ENCODE results near the gene VMP1. TPM values are rescaled to one million over a fixed set of nuclear protein-coding genes. Genes with fewer than 3 reads are reported as not detected.

Gene VMP1
- total and polyA plus RNA-seq, 2 of the 4 experiments (the other 2 are of a cell fraction) = 89.8 to 197 TPM

DNA sequence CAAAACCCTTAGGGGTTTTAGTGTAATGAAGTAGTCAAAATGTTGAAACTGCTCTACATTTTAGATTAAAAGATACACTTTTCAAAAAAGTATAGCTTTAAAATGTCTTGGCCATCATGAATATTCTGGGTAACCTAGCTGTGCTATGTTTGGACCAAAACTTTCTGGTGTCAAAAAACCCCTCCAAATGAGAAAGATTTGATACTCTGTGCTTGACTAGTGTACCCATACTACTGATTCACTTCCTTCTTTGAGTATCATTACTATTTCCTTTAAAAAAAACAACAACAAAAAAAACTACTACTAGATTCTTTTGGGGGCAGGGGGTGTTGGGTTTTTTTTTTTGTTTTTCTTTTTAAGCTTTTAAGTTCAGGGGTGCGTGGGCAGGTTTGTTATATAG is 37.5 kb upstream of the VMP1 start:
- Histone ChIP-seq H2AFZ (replicated peaks; ENCODE audit: low read length, poor library complexity) (no peak overlapping the region), H2AK9ac (replicated peaks; ENCODE audit: low read depth, low read length, poor library complexity) (no peak overlapping the region), H3K23ac (ENCODE audit: low read depth, low read length) (peak overlapping the region; percentile 29; the same call in 1 of the 2 replicates), H3K79me1 (ENCODE audit: low read depth in 1 of 2, low read length in 2 of 2) (peaks cover 25 to 42% of the 10 kb centered on the region in 2 experiments), H4K91ac (ENCODE audit: insufficient read depth, low read depth, low read length) (no peak overlapping the region), H3K14ac (replicated peaks; ENCODE audit: low read depth, low read length) (no peak overlapping the region; the same call in 1 of the 2 replicates), H3K56ac (ENCODE audit: extremely low read depth, insufficient read depth, low read length) (no peak overlapping the region), H2BK120ac (ENCODE audit: low read depth, low read length) (peak overlapping the region; percentile 54; the same call in 1 of the 2 replicates), H4K20me1 (ENCODE audit: insufficient read depth, low read length) (peaks cover 11% of the 10 kb centered on the region; the same call in 1 of the 2 replicates), H3K27me3 (ENCODE audit: control insufficient read depth, insufficient read depth, low read length) (no peaks in the 10 kb centered on the region), H3K4ac (ENCODE audit: low read depth, low read length) (no peak overlapping the region; the same call in 1 of the 2 replicates), H3K9me1 (ENCODE audit: insufficient read depth, low read length) (peaks cover 3% of the 10 kb centered on the region; the same call in 1 of the 2 replicates), H3K4me1 (ENCODE audit: control insufficient read depth, insufficient read depth, low read length) (peaks cover 11% of the 10 kb centered on the region), H2BK20ac (ENCODE audit: low read depth, low read length) (peak overlapping the region; percentile 44; the same call in 1 of the 2 replicates), H3K18ac (ENCODE audit: low read depth, low read length) (no peak overlapping the region; the same call in 1 of the 2 replicates), H2BK5ac (ENCODE audit: low read depth, low read length, poor library complexity, severe bottlenecking) (peak overlapping the region; percentile 97), H3K4me3 (ENCODE audit: insufficient read depth, low read depth, low read length) (no peak overlapping the region), H4K5ac (ENCODE audit: low read depth, low read length) (no peak overlapping the region), H4K8ac (ENCODE audit: low read depth in 2 of 2, low read length in 2 of 2) (peak overlapping the region in 1 of 2 experiments; percentile 54; a peak in 2 of 4 replicates), H3K36me3 (ENCODE audit: control insufficient read depth, insufficient read depth, low read length) (peaks cover 37% of the 10 kb centered on the region), H3K4me2 (ENCODE audit: low read depth, low read length) (no peak overlapping the region), H3K27ac (ENCODE audit: insufficient read depth, low read length) (no peak overlapping the region), H3K9me3 (ENCODE audit: control insufficient read depth, insufficient read depth, low read length) (no peaks in the 10 kb centered on the region), H2AK5ac (ENCODE audit: low read depth, low read length) (0 out of 2 replicates have a peak overlapping the region, but pooled peaks have one; percentile 84), H2BK15ac (ENCODE audit: low read depth, low read length) (peak overlapping the region; percentile 68; the same call in 1 of the 3 replicates), H3K9ac (ENCODE audit: low read depth, low read length) (no peak overlapping the region)
- ChIA-PET CTCF (no interaction called here), POLR2A (ENCODE audit: unreplicated experiment) (interaction anchor here (0.6 kb wide), 1 partner anchor 422 kb away, joined by 3 read pairs; no protein-coding TSS in a partner anchor)
- dilution Hi-C loops (cut with HindIII; ENCODE audit: low sequenced_read_pairs, unreplicated experiment) (no loop called here), in situ Hi-C loops (cut with MboI; ENCODE audit: low sequenced_read_pairs) (no loop called here), intact Hi-C loops (cut with micrococcal nuclease) (no loop called here)
- ATAC-seq (ENCODE audit: low read depth) (no peak), DNase-seq (no peak)
- no TSS peak for BruUV-seq (replicated peaks)
- TF ChIP-seq BHLHE40 (IDR thresholded peaks at IDR 0.05; ENCODE audit: low read depth, low read length) (no peak), SMC3 (IDR thresholded peaks at IDR 0.05; ENCODE audit: low read depth, low read length) (no peak), MAFK (IDR thresholded peaks at IDR 0.05; ENCODE audit: low read depth, low read length) (no peak), MXI1 (IDR thresholded peaks at IDR 0.05; ENCODE audit: borderline replicate concordance, low read depth, low read length) (no peak), CHD1 (IDR thresholded peaks at IDR 0.05; ENCODE audit: low read depth, low read length) (no peak), RFX5 (IDR thresholded peaks at IDR 0.05; ENCODE audit: low read depth, low read length) (no peak), RAD21 (IDR thresholded peaks at IDR 0.05; ENCODE audit: low read length) (no peak), POLR2A (IDR thresholded peaks at IDR 0.05; ENCODE audit: low read depth, low read length) (no peak), MAZ (IDR thresholded peaks at IDR 0.05; ENCODE audit: borderline replicate concordance, low read depth, low read length) (no peak), RCOR1 (IDR thresholded peaks at IDR 0.05; ENCODE audit: insufficient replicate concordance, low read length) (no peak)
- TF ChIP-seq, protein P1, sequence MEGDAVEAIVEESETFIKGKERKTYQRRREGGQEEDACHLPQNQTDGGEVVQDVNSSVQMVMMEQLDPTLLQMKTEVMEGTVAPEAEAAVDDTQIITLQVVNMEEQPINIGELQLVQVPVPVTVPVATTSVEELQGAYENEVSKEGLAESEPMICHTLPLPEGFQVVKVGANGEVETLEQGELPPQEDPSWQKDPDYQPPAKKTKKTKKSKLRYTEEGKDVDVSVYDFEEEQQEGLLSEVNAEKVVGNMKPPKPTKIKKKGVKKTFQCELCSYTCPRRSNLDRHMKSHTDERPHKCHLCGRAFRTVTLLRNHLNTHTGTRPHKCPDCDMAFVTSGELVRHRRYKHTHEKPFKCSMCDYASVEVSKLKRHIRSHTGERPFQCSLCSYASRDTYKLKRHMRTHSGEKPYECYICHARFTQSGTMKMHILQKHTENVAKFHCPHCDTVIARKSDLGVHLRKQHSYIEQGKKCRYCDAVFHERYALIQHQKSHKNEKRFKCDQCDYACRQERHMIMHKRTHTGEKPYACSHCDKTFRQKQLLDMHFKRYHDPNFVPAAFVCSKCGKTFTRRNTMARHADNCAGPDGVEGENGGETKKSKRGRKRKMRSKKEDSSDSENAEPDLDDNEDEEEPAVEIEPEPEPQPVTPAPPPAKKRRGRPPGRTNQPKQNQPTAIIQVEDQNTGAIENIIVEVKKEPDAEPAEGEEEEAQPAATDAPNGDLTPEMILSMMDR (conservative IDR thresholded peaks at IDR 0.05; ENCODE audit: low read depth, low read length) = no peak
- TF ChIP-seq, protein P2, sequence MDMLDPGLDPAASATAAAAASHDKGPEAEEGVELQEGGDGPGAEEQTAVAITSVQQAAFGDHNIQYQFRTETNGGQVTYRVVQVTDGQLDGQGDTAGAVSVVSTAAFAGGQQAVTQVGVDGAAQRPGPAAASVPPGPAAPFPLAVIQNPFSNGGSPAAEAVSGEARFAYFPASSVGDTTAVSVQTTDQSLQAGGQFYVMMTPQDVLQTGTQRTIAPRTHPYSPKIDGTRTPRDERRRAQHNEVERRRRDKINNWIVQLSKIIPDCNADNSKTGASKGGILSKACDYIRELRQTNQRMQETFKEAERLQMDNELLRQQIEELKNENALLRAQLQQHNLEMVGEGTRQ (IDR thresholded peaks at IDR 0.05; ENCODE audit: low read depth, low read length) = no peak
- TF ChIP-seq, protein P3, sequence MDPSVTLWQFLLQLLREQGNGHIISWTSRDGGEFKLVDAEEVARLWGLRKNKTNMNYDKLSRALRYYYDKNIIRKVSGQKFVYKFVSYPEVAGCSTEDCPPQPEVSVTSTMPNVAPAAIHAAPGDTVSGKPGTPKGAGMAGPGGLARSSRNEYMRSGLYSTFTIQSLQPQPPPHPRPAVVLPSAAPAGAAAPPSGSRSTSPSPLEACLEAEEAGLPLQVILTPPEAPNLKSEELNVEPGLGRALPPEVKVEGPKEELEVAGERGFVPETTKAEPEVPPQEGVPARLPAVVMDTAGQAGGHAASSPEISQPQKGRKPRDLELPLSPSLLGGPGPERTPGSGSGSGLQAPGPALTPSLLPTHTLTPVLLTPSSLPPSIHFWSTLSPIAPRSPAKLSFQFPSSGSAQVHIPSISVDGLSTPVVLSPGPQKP (IDR thresholded peaks at IDR 0.05; ENCODE audit: borderline replicate concordance, low read depth, low read length) = no peak
- WGBS, 2 experiments (ENCODE audit: extremely low coverage in 2 of 2, insufficient read length in 1 of 2) = no CpG with 5 or more reads among the region's 1 CpG

Data from IMR-90 (cell line).